ENCODE measurements around the gene RPL22. TPM values are rescaled to one million over a fixed set of nuclear protein-coding genes. Genes with fewer than 3 reads are reported as not detected.

Gene RPL22
- total RNA-seq, 1 donor from 2014 or later, result 283 TPM

- Histone ChIP-seq H3K27ac (ENCODE audit: low read depth, low read length) (no peak overlapping the region), H3K4me3 (ENCODE audit: insufficient read depth, low read depth, low read length) (no peak overlapping the region), H4K20me1 (ENCODE audit: insufficient read depth, low read length) (peaks cover 31% of the 10 kb centered on the region), H3K9ac (ENCODE audit: low read length) (no peak overlapping the region), H3K36me3 (ENCODE audit: insufficient read depth, low read length) (peaks cover 14% of the 10 kb centered on the region), H3K4me1 (ENCODE audit: insufficient read depth, low read length) (peaks cover 4% of the 10 kb centered on the region), H3K9me3 (ENCODE audit: insufficient read depth, low read depth, low read length) (no peaks in the 10 kb centered on the region), H3K4me2 (ENCODE audit: low read length) (no peak overlapping the region), H3K79me2 (ENCODE audit: insufficient read depth, low read length) (no peaks in the 10 kb centered on the region), H2AFZ (ENCODE audit: low read depth, low read length) (no peak overlapping the region), H3K27me3 (ENCODE audit: insufficient read depth, low read length) (no peaks in the 10 kb centered on the region)
- Mint-ChIP-seq H3K4me1 (ENCODE audit: low read depth, unreplicated experiment) (peaks cover 9% of the 10 kb centered on the region), H3K9me3 (ENCODE audit: unreplicated experiment) (no peaks in the 10 kb centered on the region), H3K27ac (ENCODE audit: unreplicated experiment) (no peak overlapping the region), H3K4me3 (ENCODE audit: unreplicated experiment) (no peak overlapping the region), H3K27me3 (ENCODE audit: low read depth, unreplicated experiment) (no peaks in the 10 kb centered on the region), H3K36me3 (ENCODE audit: low read depth, unreplicated experiment) (peaks cover 7% of the 10 kb centered on the region)
- DNase-seq (ENCODE audit: low read depth) (no peak), FAIRE-seq (no peak)
- TF ChIP-seq EZH2 (IDR thresholded peaks at IDR 0.05; ENCODE audit: insufficient read depth, low read length) (no peak), CTCF (IDR thresholded peaks at IDR 0.05; ENCODE audit: insufficient read depth, low read depth, low read length) (no peak)
These were observed 25.3 kb upstream of the RPL22 start for GRCh38 chr1:6224718-6225117.

- DNase-seq (ENCODE audit: low read depth) (no peak), FAIRE-seq (no peak)
- no peak overlapping the region for H3K27ac ChIP-seq (ENCODE audit: low read depth, low read length)
- H3K4me1 ChIP-seq (ENCODE audit: insufficient read depth, low read length), result peaks cover 4% of the 10 kb centered on the region
- Mint-ChIP-seq H3K4me3 (ENCODE audit: unreplicated experiment) (no peak overlapping the region), H3K9me3 (ENCODE audit: unreplicated experiment) (no peaks in the 10 kb centered on the region), H3K27ac (ENCODE audit: unreplicated experiment) (no peak overlapping the region), H3K36me3 (ENCODE audit: low read depth, unreplicated experiment) (peaks cover 11% of the 10 kb centered on the region), H3K27me3 (ENCODE audit: low read depth, unreplicated experiment) (no peaks in the 10 kb centered on the region), H3K4me1 (ENCODE audit: low read depth, unreplicated experiment) (peaks cover 9% of the 10 kb centered on the region)
- H3K4me3 ChIP-seq (ENCODE audit: insufficient read depth, low read depth, low read length), result no peak overlapping the region
- TF ChIP-seq CTCF (IDR thresholded peaks at IDR 0.05; ENCODE audit: insufficient read depth, low read depth, low read length) (no peak), EZH2 (IDR thresholded peaks at IDR 0.05; ENCODE audit: insufficient read depth, low read length) (no peak)
- peaks cover 29% of the 10 kb centered on the region for H4K20me1 ChIP-seq (ENCODE audit: insufficient read depth, low read length)
- no peak overlapping the region for H2AFZ ChIP-seq (ENCODE audit: low read depth, low read length)
- H3K36me3 ChIP-seq (ENCODE audit: insufficient read depth, low read length), result peaks cover 14% of the 10 kb centered on the region
- H3K4me2 ChIP-seq (ENCODE audit: low read length), result no peak overlapping the region
- H3K79me2 ChIP-seq (ENCODE audit: insufficient read depth, low read length), result no peaks in the 10 kb centered on the region
- no peaks in the 10 kb centered on the region for H3K9me3 ChIP-seq (ENCODE audit: insufficient read depth, low read depth, low read length)
- H3K9ac ChIP-seq (ENCODE audit: low read length), result no peak overlapping the region
- H3K27me3 ChIP-seq (ENCODE audit: insufficient read depth, low read length), result no peaks in the 10 kb centered on the region
These were observed 24.2 kb upstream of the RPL22 start for GRCh38 chr1:6223617-6224016.

- no peak overlapping the region for H3K27ac ChIP-seq (ENCODE audit: low read depth, low read length)
These were observed 23.2 kb upstream of the RPL22 start for GRCh38 chr1:6222636-6223035.

More at GRCh38 chr1:6222636-6223035, 23.2 kb upstream of the RPL22 start:
- Histone ChIP-seq H3K4me2 (ENCODE audit: low read length) (no peak overlapping the region), H3K27me3 (ENCODE audit: insufficient read depth, low read length) (no peaks in the 10 kb centered on the region), H3K36me3 (ENCODE audit: insufficient read depth, low read length) (peaks cover 14% of the 10 kb centered on the region), H3K9me3 (ENCODE audit: insufficient read depth, low read depth, low read length) (no peaks in the 10 kb centered on the region), H2AFZ (ENCODE audit: low read depth, low read length) (no peak overlapping the region), H3K79me2 (ENCODE audit: insufficient read depth, low read length) (no peaks in the 10 kb centered on the region), H3K4me1 (ENCODE audit: insufficient read depth, low read length) (peaks cover 4% of the 10 kb centered on the region), H4K20me1 (ENCODE audit: insufficient read depth, low read length) (peaks cover 29% of the 10 kb centered on the region), H3K4me3 (ENCODE audit: insufficient read depth, low read depth, low read length) (no peak overlapping the region), H3K9ac (ENCODE audit: low read length) (no peak overlapping the region)
- no peak for TF ChIP-seq EZH2 (IDR thresholded peaks at IDR 0.05; ENCODE audit: insufficient read depth, low read length)
- TF ChIP-seq CTCF (IDR thresholded peaks at IDR 0.05; ENCODE audit: insufficient read depth, low read depth, low read length), result no peak
- Mint-ChIP-seq H3K27ac (ENCODE audit: unreplicated experiment) (no peak overlapping the region), H3K4me3 (ENCODE audit: unreplicated experiment) (peak overlapping the region; percentile 45), H3K9me3 (ENCODE audit: unreplicated experiment) (no peaks in the 10 kb centered on the region), H3K4me1 (ENCODE audit: low read depth, unreplicated experiment) (peaks cover 9% of the 10 kb centered on the region), H3K27me3 (ENCODE audit: low read depth, unreplicated experiment) (no peaks in the 10 kb centered on the region), H3K36me3 (ENCODE audit: low read depth, unreplicated experiment) (peaks cover 11% of the 10 kb centered on the region)
- no peak for FAIRE-seq
- no peak for DNase-seq (ENCODE audit: low read depth)
